Measurements from ENCODE around the gene GAD1.

DNA sequence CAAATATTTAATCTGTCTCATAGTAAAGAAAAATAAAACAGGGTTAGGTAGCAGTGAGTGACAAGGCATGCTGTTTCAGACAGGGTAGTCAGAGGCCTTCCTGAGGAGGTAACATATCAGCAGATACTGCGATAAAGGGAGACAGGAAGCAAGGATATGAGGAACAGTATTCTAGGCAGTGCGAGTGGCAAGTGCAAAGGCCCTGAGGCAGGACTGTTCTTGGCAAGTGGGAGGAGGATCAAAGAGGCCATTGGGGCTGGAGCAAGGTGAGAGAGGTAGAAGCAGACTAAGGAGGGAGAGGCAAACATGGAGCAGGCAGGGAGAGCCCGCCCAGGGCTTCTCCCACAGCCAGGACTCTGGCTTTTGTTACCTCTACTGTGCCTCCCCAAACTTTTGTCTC lies 33.6 kb downstream of the GAD1 start:
- TF ChIP-seq CTCF (IDR thresholded peaks at IDR 0.05) (no peak), JAZF1 (CRISPR knock-in tag; IDR thresholded peaks at IDR 0.05) (no peak), RORB (CRISPR knock-in tag; IDR thresholded peaks at IDR 0.05) (no peak), NFE2L1 (CRISPR knock-in tag; IDR thresholded peaks at IDR 0.05) (no peak), CREB1 (CRISPR knock-in tag; IDR thresholded peaks at IDR 0.05) (no peak), IRF2 (CRISPR knock-in tag; IDR thresholded peaks at IDR 0.05; ENCODE audit: borderline replicate concordance, low read depth) (no peak), AFF4 (CRISPR knock-in tag; IDR thresholded peaks at IDR 0.05; ENCODE audit: borderline replicate concordance) (no peak), NFATC4 (CRISPR knock-in tag; IDR thresholded peaks at IDR 0.05) (no peak)
- TF ChIP-seq, protein P1, sequence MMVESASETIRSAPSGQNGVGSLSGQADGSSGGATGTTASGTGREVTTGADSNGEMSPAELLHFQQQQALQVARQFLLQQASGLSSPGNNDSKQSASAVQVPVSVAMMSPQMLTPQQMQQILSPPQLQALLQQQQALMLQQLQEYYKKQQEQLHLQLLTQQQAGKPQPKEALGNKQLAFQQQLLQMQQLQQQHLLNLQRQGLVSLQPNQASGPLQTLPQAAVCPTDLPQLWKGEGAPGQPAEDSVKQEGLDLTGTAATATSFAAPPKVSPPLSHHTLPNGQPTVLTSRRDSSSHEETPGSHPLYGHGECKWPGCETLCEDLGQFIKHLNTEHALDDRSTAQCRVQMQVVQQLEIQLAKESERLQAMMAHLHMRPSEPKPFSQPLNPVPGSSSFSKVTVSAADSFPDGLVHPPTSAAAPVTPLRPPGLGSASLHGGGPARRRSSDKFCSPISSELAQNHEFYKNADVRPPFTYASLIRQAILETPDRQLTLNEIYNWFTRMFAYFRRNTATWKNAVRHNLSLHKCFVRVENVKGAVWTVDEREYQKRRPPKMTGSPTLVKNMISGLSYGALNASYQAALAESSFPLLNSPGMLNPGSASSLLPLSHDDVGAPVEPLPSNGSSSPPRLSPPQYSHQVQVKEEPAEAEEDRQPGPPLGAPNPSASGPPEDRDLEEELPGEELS (CRISPR knock-in tag; IDR thresholded peaks at IDR 0.05): no peak

Measured in WTC11 (cell line).